OCI-LY3 (cell line): ENCODE measurements around the gene MAPK8.

Source experiments
- EZH2phosphoT487 ChIP-seq: fragments of 200-600 bp; shearing (Covaris generic); IDR thresholded peaks from 2 replicates; pipeline ENCODE4 v1.6.1; 2018; ENCODE audit warnings: antibody characterized with exemption, mixed run types, low read depth
- TF ChIP-seq, protein P1 (sequence below): fragments of 200-600, 300-600 bp; sonication (generic); IDR thresholded peaks from 2 replicates; pipeline ENCODE4 v1.5.1; 2014; ENCODE audit warnings: antibody characterized with exemption, low read length, low read depth

DNA sequence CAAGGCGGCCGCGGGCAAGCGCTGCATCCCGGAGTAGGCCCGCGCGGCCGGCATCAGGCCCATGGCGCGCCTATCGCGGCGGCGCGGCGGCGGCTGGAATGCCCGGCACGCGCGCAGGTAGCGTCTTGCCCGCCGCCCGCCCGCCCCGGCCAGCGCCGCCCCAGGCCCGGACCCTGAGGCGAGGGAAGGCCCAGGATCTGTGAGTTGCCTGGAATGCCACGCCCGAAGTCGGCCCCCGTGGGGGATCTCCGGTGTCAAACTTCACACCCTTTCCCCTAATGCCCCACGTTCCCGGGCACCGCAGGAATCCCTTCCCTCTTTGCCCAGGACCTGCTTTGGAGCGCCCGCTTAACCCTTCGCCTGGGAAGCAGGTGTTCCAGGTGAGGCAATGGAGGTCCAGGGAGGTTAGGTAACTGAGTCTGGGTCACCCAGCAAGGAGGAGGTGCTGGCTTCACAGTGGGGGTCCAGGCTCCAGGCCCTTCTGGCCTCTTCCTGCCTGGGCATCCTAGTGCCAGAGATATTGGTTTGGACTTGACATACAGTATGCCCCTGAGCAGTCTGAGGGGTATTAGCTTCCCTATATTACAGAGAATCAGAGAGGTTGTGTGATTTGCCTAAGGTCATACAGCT is 160.2 kb downstream of the MAPK8 start:
- TF ChIP-seq, protein P1, sequence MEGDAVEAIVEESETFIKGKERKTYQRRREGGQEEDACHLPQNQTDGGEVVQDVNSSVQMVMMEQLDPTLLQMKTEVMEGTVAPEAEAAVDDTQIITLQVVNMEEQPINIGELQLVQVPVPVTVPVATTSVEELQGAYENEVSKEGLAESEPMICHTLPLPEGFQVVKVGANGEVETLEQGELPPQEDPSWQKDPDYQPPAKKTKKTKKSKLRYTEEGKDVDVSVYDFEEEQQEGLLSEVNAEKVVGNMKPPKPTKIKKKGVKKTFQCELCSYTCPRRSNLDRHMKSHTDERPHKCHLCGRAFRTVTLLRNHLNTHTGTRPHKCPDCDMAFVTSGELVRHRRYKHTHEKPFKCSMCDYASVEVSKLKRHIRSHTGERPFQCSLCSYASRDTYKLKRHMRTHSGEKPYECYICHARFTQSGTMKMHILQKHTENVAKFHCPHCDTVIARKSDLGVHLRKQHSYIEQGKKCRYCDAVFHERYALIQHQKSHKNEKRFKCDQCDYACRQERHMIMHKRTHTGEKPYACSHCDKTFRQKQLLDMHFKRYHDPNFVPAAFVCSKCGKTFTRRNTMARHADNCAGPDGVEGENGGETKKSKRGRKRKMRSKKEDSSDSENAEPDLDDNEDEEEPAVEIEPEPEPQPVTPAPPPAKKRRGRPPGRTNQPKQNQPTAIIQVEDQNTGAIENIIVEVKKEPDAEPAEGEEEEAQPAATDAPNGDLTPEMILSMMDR: no peak
- TF ChIP-seq EZH2phosphoT487: no peak
